SH-SY5Y (cell line): ENCODE measurements around the gene EPHA10.

Source experiments
- GATA2 ChIP-seq: IDR thresholded peaks from 2 replicates; pipeline ENCODE4 v1.6.1; 2011; ENCODE audit warnings: mild to moderate bottlenecking, low read depth, low read length
- GATA3 ChIP-seq: IDR thresholded peaks from 2 replicates; pipeline ENCODE4 v1.6.1; 2011; ENCODE audit warnings: low read depth, mild to moderate bottlenecking, low read length, moderate library complexity

DNA sequence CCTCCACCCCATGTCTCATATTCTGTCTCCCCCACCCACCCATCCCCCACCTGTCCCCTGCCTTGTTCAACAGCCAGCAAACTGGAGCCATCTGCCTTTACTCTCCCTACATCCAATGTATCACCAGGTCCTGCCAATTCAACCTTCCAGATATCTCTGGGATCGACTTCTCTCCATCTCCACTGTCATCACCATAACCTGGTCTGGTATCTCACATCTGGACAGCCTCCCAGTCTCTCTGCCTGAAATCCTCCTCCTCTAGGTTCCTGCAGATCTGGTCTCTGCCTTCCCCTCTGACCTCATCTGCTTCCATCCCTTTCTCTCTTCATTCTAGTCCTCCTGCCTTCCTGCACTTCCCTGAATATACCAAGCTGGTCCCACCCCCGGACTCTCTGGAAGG is 94.8 kb downstream of the EPHA10 start:
- TF ChIP-seq GATA2, result no peak
- no peak for TF ChIP-seq GATA3
